ENCODE results near the gene CCDC136.

Gene CCDC136

GRCh38 chr7:128827248-128827958 lies 35.6 kb downstream of the CCDC136 start:
- H3K27ac ChIP-seq (ENCODE audit: low read depth, low read length): peak overlapping the region; percentile 60
- peaks cover 3% of the 10 kb centered on the region for H3K9me3 ChIP-seq (ENCODE audit: insufficient read depth, low read depth, low read length)
- peak overlapping the region; percentile 36 for H4K91ac ChIP-seq (ENCODE audit: low read depth, low read length)
- H3K4me2 ChIP-seq (ENCODE audit: low read length): peak overlapping the region; percentile 29
- peak overlapping the region; percentile 23 for H2AK5ac ChIP-seq (ENCODE audit: low read length)
- no CpG with 5 or more reads among the region's 17 CpGs for WGBS (ENCODE audit: extremely low coverage, insufficient coverage, insufficient read length)
- no peak overlapping the region for H3K4me3 ChIP-seq (ENCODE audit: low read depth, low read length)
- peak; percentile 60 to 71 for DNase-seq
- no peak overlapping the region for H3K4ac ChIP-seq (ENCODE audit: low read depth, low read length)
- peak overlapping the region; percentile 19 for H2BK5ac ChIP-seq (ENCODE audit: low read depth, low read length, poor library complexity)
- no peak overlapping the region for H2AFZ ChIP-seq (ENCODE audit: insufficient read depth, low read length, poor library complexity)
- H3K14ac ChIP-seq (ENCODE audit: low read length): peak overlapping the region; percentile 41
- no peaks in the 10 kb centered on the region for H3K36me3 ChIP-seq (ENCODE audit: control insufficient read depth in 1 of 2, insufficient read depth in 2 of 2, low read length in 2 of 2)
- peak overlapping the region; percentile 58 for H2BK12ac ChIP-seq (ENCODE audit: low read length)
- H3K4me1 ChIP-seq (ENCODE audit: control insufficient read depth in 1 of 2, insufficient read depth in 2 of 2, low read length in 2 of 2): peaks cover 27 to 31% of the 10 kb centered on the region in 2 experiments
- H3K23ac ChIP-seq (ENCODE audit: low read length): no peak overlapping the region
- H3K9ac ChIP-seq (ENCODE audit: low read length): no peak overlapping the region
- no peaks in the 10 kb centered on the region for H3K27me3 ChIP-seq (ENCODE audit: insufficient read depth, low read length)
- H4K12ac ChIP-seq (ENCODE audit: low read depth, low read length): no peak overlapping the region
- peaks cover 39% of the 10 kb centered on the region for H3K79me1 ChIP-seq (ENCODE audit: low read length)
- H3K79me2 ChIP-seq (ENCODE audit: control insufficient read depth, insufficient read depth, low read length, poor library complexity): peaks cover 12% of the 10 kb centered on the region
- H4K8ac ChIP-seq (ENCODE audit: low read depth, low read length): peak overlapping the region; percentile 30
- peak overlapping the region; percentile 34 for H2BK120ac ChIP-seq (ENCODE audit: insufficient read depth, low read length, poor library complexity)
- peak overlapping the region; percentile 45 for H3K18ac ChIP-seq (ENCODE audit: low read length)

GRCh38 chr7:128827971-128828711 lies 36.4 kb downstream of the CCDC136 start:
- Histone ChIP-seq H3K4me3 (ENCODE audit: low read depth, low read length) (no peak overlapping the region), H2AFZ (ENCODE audit: insufficient read depth, low read length, poor library complexity) (no peak overlapping the region), H3K27me3 (ENCODE audit: insufficient read depth, low read length) (no peaks in the 10 kb centered on the region), H3K4me1 (ENCODE audit: control insufficient read depth in 1 of 2, insufficient read depth in 2 of 2, low read length in 2 of 2) (peaks cover 32 to 38% of the 10 kb centered on the region in 2 experiments), H3K14ac (ENCODE audit: low read length) (peak overlapping the region; percentile 42), H2BK120ac (ENCODE audit: insufficient read depth, low read length, poor library complexity) (peak overlapping the region; percentile 34), H3K18ac (ENCODE audit: low read length) (peak overlapping the region; percentile 6), H4K8ac (ENCODE audit: low read depth, low read length) (peak overlapping the region; percentile 15), H3K27ac (ENCODE audit: low read depth, low read length) (peak overlapping the region; percentile 42), H2AK5ac (ENCODE audit: low read length) (peak overlapping the region; percentile 45), H2BK5ac (ENCODE audit: low read depth, low read length, poor library complexity) (peak overlapping the region; percentile 19), H3K9me3 (ENCODE audit: insufficient read depth, low read depth, low read length) (peaks cover 3% of the 10 kb centered on the region), H3K9ac (ENCODE audit: low read length) (no peak overlapping the region), H3K79me2 (ENCODE audit: control insufficient read depth, insufficient read depth, low read length, poor library complexity) (peaks cover 14% of the 10 kb centered on the region), H4K91ac (ENCODE audit: low read depth, low read length) (peak overlapping the region; percentile 22), H3K36me3 (ENCODE audit: control insufficient read depth in 1 of 2, insufficient read depth in 2 of 2, low read length in 2 of 2) (no peaks in the 10 kb centered on the region), H3K4me2 (ENCODE audit: low read length) (peak overlapping the region; percentile 29), H2BK12ac (ENCODE audit: low read length) (peak overlapping the region; percentile 58), H3K79me1 (ENCODE audit: low read length) (peaks cover 46% of the 10 kb centered on the region), H4K12ac (ENCODE audit: low read depth, low read length) (no peak overlapping the region), H3K4ac (ENCODE audit: low read depth, low read length) (peak overlapping the region; percentile 3), H3K23ac (ENCODE audit: low read length) (no peak overlapping the region)
- WGBS (ENCODE audit: extremely low coverage, insufficient coverage, insufficient read length): no CpG with 5 or more reads among the region's 10 CpGs
- peak in 1 of 2 donors; percentile 23 for DNase-seq

GRCh38 chr7:128829391-128830166 lies 37.8 kb downstream of the CCDC136 start:
- Histone ChIP-seq H3K79me2 (ENCODE audit: control insufficient read depth, insufficient read depth, low read length, poor library complexity) (peaks cover 14% of the 10 kb centered on the region), H2AK5ac (ENCODE audit: low read length) (peak overlapping the region; percentile 79), H2BK12ac (ENCODE audit: low read length) (peak overlapping the region; percentile 91), H3K4me1 (ENCODE audit: control insufficient read depth in 1 of 2, insufficient read depth in 2 of 2, low read length in 2 of 2) (peaks cover 32 to 46% of the 10 kb centered on the region in 2 experiments), H3K14ac (ENCODE audit: low read length) (peak overlapping the region; percentile 81), H3K9me3 (ENCODE audit: insufficient read depth, low read depth, low read length) (peaks cover 3% of the 10 kb centered on the region), H2BK120ac (ENCODE audit: insufficient read depth, low read length, poor library complexity) (peak overlapping the region; percentile 85), H4K12ac (ENCODE audit: low read depth, low read length) (no peak overlapping the region), H3K23ac (ENCODE audit: low read length) (no peak overlapping the region), H3K36me3 (ENCODE audit: control insufficient read depth in 1 of 2, insufficient read depth in 2 of 2, low read length in 2 of 2) (peaks cover 0 to under 1% of the 10 kb centered on the region in 2 experiments), H4K8ac (ENCODE audit: low read depth, low read length) (peak overlapping the region; percentile 68), H3K27ac (ENCODE audit: low read depth, low read length) (peak overlapping the region; percentile 78), H3K4me2 (ENCODE audit: low read length) (peak overlapping the region; percentile 78), H3K27me3 (ENCODE audit: insufficient read depth, low read length) (no peaks in the 10 kb centered on the region), H3K79me1 (ENCODE audit: low read length) (peaks cover 47% of the 10 kb centered on the region), H2BK5ac (ENCODE audit: low read depth, low read length, poor library complexity) (peak overlapping the region; percentile 66), H3K4me3 (ENCODE audit: low read depth, low read length) (no peak overlapping the region), H3K18ac (ENCODE audit: low read length) (peak overlapping the region; percentile 86), H2AFZ (ENCODE audit: insufficient read depth, low read length, poor library complexity) (peak overlapping the region; percentile 52), H3K9ac (ENCODE audit: low read length) (no peak overlapping the region), H4K91ac (ENCODE audit: low read depth, low read length) (peak overlapping the region; percentile 91), H3K4ac (ENCODE audit: low read depth, low read length) (peak overlapping the region; percentile 47)
- DNase-seq: peak in 1 of 2 donors; percentile 16
- no CpG with 5 or more reads among the region's 13 CpGs for WGBS (ENCODE audit: extremely low coverage, insufficient coverage, insufficient read length)

Data from trophoblast cell (in vitro differentiated cells and primary cell).